HG03575 (cell line): ENCODE measurements around the gene PNKD.
"Not testable (repeated sequence)": the region's sequence is repeated elsewhere in the genome, so short reads cannot be mapped to it uniquely, and the experiment has no call there.

ENCODE experiments used
- ATAC-seq: cut with Tn5 transposase; IDR thresholded peaks from one replicate; pipeline ENCODE4 v1.9.1; 2021; ENCODE audit not compliant: unreplicated experiment, insufficient number of reproducible peaks, low FRiP score; ENCODE audit errors: extremely low read depth

Gene PNKD

GRCh38 chr2:218271487-218271797 lies 1.1 kb downstream of the PNKD start:
- ATAC-seq = no peak

GRCh38 chr2:218271865-218272530 lies 1.7 kb downstream of the PNKD start:
- ATAC-seq = no peak

GRCh38 chr2:218272531-218273212 lies 2.4 kb downstream of the PNKD start:
- no peak for ATAC-seq

GRCh38 chr2:218273214-218273907 lies 3.0 kb downstream of the PNKD start:
- not testable (repeated sequence) for ATAC-seq

- no peak for ATAC-seq
Measured at GRCh38 chr2:218273908-218274249, 3.6 kb downstream of the PNKD start.

- ATAC-seq = no peak
Measured at GRCh38 chr2:218274586-218274985, 4.3 kb downstream of the PNKD start.

GRCh38 chr2:218275371-218276072 lies 5.2 kb downstream of the PNKD start:
- no peak for ATAC-seq

- no peak for ATAC-seq
Measured at GRCh38 chr2:218276986-218277755, 6.9 kb downstream of the PNKD start.

- ATAC-seq = no peak
Measured at GRCh38 chr2:218277921-218278320, 7.6 kb downstream of the PNKD start.

- no peak for ATAC-seq
Measured at GRCh38 chr2:218278531-218279360, 8.4 kb downstream of the PNKD start.

GRCh38 chr2:218280260-218280870 lies 10.0 kb downstream of the PNKD start:
- no peak for ATAC-seq

- ATAC-seq = no peak
Measured at GRCh38 chr2:218281449-218281848, 11.1 kb downstream of the PNKD start.

GRCh38 chr2:218282173-218282991 lies 12.1 kb downstream of the PNKD start:
- no peak for ATAC-seq

GRCh38 chr2:218284106-218284811 lies 13.9 kb downstream of the PNKD start:
- peak; percentile 37 for ATAC-seq

- ATAC-seq = no peak
Measured at GRCh38 chr2:218285604-218286003, 15.3 kb downstream of the PNKD start.

GRCh38 chr2:218286570-218287459 lies 16.5 kb downstream of the PNKD start:
- peak; percentile 34 for ATAC-seq
